Measurements from ENCODE around the gene MBD4. TPM values are rescaled to one million over a fixed set of nuclear protein-coding genes. Genes with fewer than 3 reads are reported as not detected.

MBD4 gene
- polyA plus RNA-seq, 1 donor (not counting 4 experiments of a cell fraction or from before 2014, with no cell fraction given), result 35.0 TPM

DNA sequence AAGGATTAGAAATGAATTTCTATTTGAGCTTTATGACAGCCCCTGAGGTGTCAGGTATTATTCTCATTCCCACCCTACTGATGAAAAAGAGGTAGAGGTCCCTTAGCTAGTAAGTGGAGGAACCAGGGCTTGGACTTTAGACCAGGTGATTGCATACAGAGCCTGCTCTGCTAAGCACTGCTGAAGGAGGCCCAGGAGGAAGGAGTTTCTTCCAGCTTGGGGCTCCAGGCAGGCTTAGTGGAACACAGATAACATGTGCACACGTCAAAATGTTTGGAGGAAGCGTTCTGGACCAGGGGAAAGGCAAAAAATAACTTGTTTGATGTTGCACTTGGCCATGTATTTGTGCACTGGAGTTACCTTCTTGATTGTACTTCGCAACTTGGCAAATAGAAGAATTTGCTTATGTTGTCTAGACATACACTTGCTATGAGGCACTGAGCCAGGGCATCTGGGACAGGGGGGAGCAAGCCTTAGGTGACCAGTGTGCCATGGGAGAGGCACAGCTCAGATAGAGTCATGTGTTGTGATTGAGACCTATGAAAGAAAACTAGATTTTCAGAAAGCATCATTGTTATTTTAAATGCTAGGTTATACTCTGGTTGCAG, 22.7 kb upstream of the MBD4 start:
- no peak for DNase-seq (ENCODE audit: low read depth, low spot score)
- no peak overlapping the region for H2AFZ ChIP-seq (ENCODE audit: control insufficient read depth, low read length)
- H3K4me3 ChIP-seq (ENCODE audit: control insufficient read depth in 2 of 3, extremely low read depth in 1 of 3, insufficient read depth in 2 of 3, low read depth in 1 of 3, low read length in 3 of 3), result no peak overlapping the region
- no peaks in the 10 kb centered on the region for H3K4me1 ChIP-seq (ENCODE audit: control insufficient read depth, extremely low read depth, insufficient read depth, low read length)
- no peak for FAIRE-seq
- H3K4me2 ChIP-seq (ENCODE audit: control insufficient read depth, extremely low read depth, insufficient read depth, low read depth, low read length), result no peak overlapping the region
- H4K20me1 ChIP-seq (ENCODE audit: control insufficient read depth, extremely low read depth, insufficient read depth, low read length), result no peaks in the 10 kb centered on the region
- H3K27ac ChIP-seq (ENCODE audit: control insufficient read depth, insufficient read depth, low read length), result no peak overlapping the region
- no peaks in the 10 kb centered on the region for H3K27me3 ChIP-seq (ENCODE audit: control insufficient read depth, extremely low read depth, insufficient read depth, low read length)
- peaks cover 0 to 3% of the 10 kb centered on the region in 2 experiments for H3K36me3 ChIP-seq (ENCODE audit: control insufficient read depth in 2 of 2, extremely low read depth in 1 of 2, insufficient read depth in 2 of 2, low read length in 2 of 2)
- H3K79me2 ChIP-seq (ENCODE audit: control insufficient read depth, insufficient read depth, low read length), result no peaks in the 10 kb centered on the region
- TF ChIP-seq, protein P1, sequence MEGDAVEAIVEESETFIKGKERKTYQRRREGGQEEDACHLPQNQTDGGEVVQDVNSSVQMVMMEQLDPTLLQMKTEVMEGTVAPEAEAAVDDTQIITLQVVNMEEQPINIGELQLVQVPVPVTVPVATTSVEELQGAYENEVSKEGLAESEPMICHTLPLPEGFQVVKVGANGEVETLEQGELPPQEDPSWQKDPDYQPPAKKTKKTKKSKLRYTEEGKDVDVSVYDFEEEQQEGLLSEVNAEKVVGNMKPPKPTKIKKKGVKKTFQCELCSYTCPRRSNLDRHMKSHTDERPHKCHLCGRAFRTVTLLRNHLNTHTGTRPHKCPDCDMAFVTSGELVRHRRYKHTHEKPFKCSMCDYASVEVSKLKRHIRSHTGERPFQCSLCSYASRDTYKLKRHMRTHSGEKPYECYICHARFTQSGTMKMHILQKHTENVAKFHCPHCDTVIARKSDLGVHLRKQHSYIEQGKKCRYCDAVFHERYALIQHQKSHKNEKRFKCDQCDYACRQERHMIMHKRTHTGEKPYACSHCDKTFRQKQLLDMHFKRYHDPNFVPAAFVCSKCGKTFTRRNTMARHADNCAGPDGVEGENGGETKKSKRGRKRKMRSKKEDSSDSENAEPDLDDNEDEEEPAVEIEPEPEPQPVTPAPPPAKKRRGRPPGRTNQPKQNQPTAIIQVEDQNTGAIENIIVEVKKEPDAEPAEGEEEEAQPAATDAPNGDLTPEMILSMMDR (optimal IDR thresholded peaks at IDR 0.05 in 1 of 3, IDR thresholded peaks at IDR 0.05 in 1 of 3, conservative IDR thresholded peaks at IDR 0.05 in 1 of 3; ENCODE audit: extremely low read depth in 1 of 3, insufficient read depth in 2 of 3, low read length in 3 of 3), result no peak
- no peak for TF ChIP-seq EZH2 (IDR thresholded peaks at IDR 0.05; ENCODE audit: low read length)
- no peaks in the 10 kb centered on the region for H3K9me1 ChIP-seq (ENCODE audit: control insufficient read depth, extremely low read depth, insufficient read depth, low read length)
- H3K9ac ChIP-seq (ENCODE audit: control insufficient read depth, extremely low read depth, insufficient read depth, low read length), result no peak overlapping the region
- dilution Hi-C loops (cut with MboI; ENCODE audit: extremely low pct_ligation_motif_present, low sequenced_read_pairs), result no loop called here
- no peaks in the 10 kb centered on the region for H3K9me3 ChIP-seq (ENCODE audit: control insufficient read depth, low read depth, low read length)

DNA sequence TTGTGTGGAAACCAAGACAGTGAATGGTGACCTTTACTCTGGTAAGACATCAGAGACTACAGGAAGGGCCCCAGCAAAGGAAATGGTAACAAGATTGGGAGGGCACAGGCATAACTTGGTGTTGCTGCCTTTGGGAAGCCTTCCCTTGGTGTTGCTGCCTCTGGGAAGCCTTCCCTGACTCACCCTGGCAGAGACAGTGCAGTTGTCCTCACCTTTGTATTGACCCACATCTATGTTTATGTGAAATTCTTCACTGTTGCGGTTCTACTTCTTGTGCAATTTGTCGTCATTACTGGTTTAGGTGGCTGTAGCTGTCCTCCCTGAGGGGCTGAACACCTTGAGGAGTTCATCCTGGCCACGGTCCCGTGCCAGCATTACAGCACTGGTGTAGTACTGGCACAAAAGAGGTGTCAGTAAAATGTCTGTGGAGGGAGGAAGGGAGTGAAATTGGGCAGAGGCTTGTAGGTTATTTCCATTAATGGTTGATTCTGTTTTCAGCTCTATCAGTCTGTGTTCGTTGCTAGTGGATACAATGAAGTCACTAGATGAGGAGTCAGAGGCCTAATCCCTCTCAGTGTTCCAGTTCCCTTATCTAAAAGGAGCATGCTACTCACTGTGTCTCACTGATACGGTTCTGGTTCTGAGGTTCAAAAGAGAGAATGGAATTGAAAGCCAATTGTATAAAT, 21.9 kb upstream of the MBD4 start:
- H3K27ac ChIP-seq (ENCODE audit: control insufficient read depth, insufficient read depth, low read length), result no peak overlapping the region
- DNase-seq (ENCODE audit: low read depth, low spot score) (no peak), FAIRE-seq (no peak)
- H3K9ac ChIP-seq (ENCODE audit: control insufficient read depth, extremely low read depth, insufficient read depth, low read length), result no peak overlapping the region
- H3K4me3 ChIP-seq (ENCODE audit: control insufficient read depth in 2 of 3, extremely low read depth in 1 of 3, insufficient read depth in 2 of 3, low read depth in 1 of 3, low read length in 3 of 3), result no peak overlapping the region
- no peaks in the 10 kb centered on the region for H3K79me2 ChIP-seq (ENCODE audit: control insufficient read depth, insufficient read depth, low read length)
- H4K20me1 ChIP-seq (ENCODE audit: control insufficient read depth, extremely low read depth, insufficient read depth, low read length), result no peaks in the 10 kb centered on the region
- H3K9me1 ChIP-seq (ENCODE audit: control insufficient read depth, extremely low read depth, insufficient read depth, low read length), result no peaks in the 10 kb centered on the region
- H3K36me3 ChIP-seq (ENCODE audit: control insufficient read depth in 2 of 2, extremely low read depth in 1 of 2, insufficient read depth in 2 of 2, low read length in 2 of 2), result peaks cover 0 to 3% of the 10 kb centered on the region in 2 experiments
- H3K9me3 ChIP-seq (ENCODE audit: control insufficient read depth, low read depth, low read length), result no peaks in the 10 kb centered on the region
- H2AFZ ChIP-seq (ENCODE audit: control insufficient read depth, low read length), result no peak overlapping the region
- TF ChIP-seq EZH2 (IDR thresholded peaks at IDR 0.05; ENCODE audit: low read length), result no peak
- TF ChIP-seq, protein P1 (optimal IDR thresholded peaks at IDR 0.05 in 1 of 3, IDR thresholded peaks at IDR 0.05 in 1 of 3, conservative IDR thresholded peaks at IDR 0.05 in 1 of 3; ENCODE audit: extremely low read depth in 1 of 3, insufficient read depth in 2 of 3, low read length in 3 of 3), result no peak
- dilution Hi-C loops (cut with MboI; ENCODE audit: extremely low pct_ligation_motif_present, low sequenced_read_pairs), result no loop called here
- no peak overlapping the region for H3K4me2 ChIP-seq (ENCODE audit: control insufficient read depth, extremely low read depth, insufficient read depth, low read depth, low read length)
- H3K4me1 ChIP-seq (ENCODE audit: control insufficient read depth, extremely low read depth, insufficient read depth, low read length), result no peaks in the 10 kb centered on the region
- H3K27me3 ChIP-seq (ENCODE audit: control insufficient read depth, extremely low read depth, insufficient read depth, low read length), result no peaks in the 10 kb centered on the region
